Forelimb muscle (tissue), 1 donor: ENCODE results near the gene CORO2B. TPM values are rescaled to one million over a fixed set of nuclear protein-coding genes. Genes with fewer than 3 reads are reported as not detected.

Source experiments
- DNase-seq: peaks from one replicate; pipeline ENCODE4 v3.0.0-alpha.2; 2013; ENCODE audit warnings: low read depth
- polyA plus RNA-seq: library from polyadenylated mRNA; unstranded; fragments of 120-200 nt; gene quantifications from one replicate; pipeline ENCODE4 v1.2.1, GENCODE V29; 2013; ENCODE audit not compliant: insufficient read length

The CORO2B gene, protein sequence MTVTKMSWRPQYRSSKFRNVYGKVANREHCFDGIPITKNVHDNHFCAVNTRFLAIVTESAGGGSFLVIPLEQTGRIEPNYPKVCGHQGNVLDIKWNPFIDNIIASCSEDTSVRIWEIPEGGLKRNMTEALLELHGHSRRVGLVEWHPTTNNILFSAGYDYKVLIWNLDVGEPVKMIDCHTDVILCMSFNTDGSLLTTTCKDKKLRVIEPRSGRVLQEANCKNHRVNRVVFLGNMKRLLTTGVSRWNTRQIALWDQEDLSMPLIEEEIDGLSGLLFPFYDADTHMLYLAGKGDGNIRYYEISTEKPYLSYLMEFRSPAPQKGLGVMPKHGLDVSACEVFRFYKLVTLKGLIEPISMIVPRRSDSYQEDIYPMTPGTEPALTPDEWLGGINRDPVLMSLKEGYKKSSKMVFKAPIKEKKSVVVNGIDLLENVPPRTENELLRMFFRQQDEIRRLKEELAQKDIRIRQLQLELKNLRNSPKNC
- 4.4 TPM for polyA plus RNA-seq

DNA sequence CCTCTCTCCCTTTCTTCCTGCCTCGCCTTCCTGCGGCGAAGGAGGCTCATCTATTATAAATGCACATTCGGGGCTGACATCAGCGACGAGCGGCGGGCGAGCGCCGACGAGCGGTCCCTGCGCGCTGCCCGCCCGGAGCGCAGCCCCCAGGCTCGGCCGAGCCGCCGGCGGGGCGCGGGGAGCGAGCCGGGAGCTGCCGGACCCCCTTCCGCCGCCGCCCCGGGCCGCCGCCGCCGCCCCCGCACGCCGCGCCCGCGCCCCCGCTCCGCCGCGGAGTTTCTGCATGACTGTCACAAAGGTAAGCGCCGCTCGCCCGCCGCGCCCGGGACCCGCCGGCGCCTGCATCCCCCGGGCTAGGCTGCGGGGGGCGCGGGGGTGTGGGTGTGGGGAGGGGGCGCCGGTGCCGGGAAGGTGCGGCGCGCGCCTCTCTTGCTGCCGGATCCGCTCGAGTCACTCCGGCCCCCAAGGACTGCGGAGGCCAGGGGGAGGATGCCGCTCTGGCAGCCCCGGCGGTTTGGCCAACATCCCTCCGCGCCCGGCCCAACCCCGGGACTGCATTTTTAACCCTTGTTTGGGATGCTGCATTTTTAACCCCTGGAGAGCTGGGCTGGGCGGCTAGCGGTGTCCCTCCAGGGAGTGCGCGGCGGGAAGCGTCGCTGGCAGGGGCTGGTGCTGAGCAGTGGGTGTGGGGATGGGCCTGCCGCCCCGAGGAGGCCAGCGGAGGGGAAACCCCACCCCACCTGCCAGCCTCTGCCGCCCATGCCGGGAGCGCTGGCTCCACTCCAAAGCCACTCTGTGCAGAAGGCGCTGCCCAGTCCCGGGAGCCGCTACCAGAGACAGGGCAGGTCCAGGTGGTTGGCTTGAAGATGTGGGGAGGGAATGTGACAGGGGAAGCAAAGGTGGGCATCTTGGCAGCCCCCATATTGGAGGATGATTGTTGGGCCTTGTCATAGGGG lies at the start of gene CORO2B:
Gene CORO2B, plus strand, starts transcription at position 14 of the 956 bp plus-strand sequence. Its CDS starts 270 bp downstream, at position 284.
- DNase-seq: no peak

DNA sequence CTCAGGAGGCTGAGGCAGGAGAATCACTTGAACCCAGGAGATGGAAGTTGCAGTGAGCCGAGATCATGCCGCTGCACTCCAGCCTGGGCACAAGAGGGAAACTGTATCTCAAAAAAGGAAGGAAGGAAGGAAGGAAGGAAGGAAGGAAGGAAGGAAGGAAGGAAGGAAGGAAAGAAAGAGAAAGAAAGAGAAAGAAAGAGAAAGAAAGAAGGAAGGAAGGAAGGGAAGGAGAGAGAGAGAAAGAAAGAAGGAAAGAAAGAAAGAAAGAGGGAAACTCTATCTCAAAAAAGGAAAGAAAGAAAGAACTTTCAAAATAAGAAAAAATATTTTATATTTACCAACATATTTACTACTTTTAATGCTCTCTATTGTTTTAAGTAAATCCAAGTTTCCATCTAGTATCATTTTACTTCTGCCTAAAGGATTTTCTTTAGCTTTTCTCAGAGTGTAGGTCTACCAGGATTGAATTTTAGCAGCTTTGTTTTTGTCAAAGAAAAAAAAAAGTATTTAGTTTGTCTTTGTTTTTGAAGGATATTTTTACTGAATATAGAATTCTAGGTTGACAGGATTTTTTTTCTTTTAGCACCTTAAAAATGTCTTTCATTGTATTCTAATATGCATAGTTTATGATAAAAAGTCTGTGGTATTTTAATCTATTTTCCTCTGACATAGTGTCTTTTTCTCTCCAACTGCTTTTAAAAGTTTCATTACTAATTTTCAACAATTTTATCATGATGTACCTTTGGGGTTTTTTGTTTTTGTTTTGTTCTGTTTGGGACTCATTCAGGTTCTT lies 47.2 kb upstream of the CORO2B start:
- DNase-seq: no peak

- DNase-seq: no peak
These were observed 42.3 kb upstream of the CORO2B start for GRCh38 chr15:68536331-68537095.

GRCh38 chr15:68537097-68537496 lies 41.7 kb upstream of the CORO2B start:
- no peak for DNase-seq

- no peak for DNase-seq
These were observed 41.3 kb upstream of the CORO2B start for GRCh38 chr15:68537506-68537905.

GRCh38 chr15:68538311-68538710 lies 40.5 kb upstream of the CORO2B start:
- DNase-seq: no peak

GRCh38 chr15:68541743-68542142 lies 37.0 kb upstream of the CORO2B start:
- DNase-seq: no peak

DNA sequence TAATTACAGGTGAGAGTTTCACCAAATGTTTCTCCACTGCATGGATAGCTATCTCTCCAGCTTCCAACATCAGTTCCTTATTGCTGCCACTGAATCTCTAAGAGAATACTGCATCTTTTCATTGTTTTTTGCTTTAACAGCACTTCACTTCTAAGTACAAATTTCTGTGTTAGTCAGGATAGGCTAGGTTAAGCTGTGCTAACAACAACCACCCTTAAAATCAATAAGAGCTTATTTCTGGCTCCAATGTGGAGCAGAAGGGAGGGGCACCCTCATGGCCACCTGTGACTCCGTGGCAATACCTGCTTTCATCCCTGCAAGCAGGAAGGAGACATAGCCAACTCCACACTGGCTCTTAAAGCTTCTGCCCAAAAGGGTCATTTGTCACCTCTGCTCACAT lies 36.4 kb upstream of the CORO2B start:
- no peak for DNase-seq

DNA sequence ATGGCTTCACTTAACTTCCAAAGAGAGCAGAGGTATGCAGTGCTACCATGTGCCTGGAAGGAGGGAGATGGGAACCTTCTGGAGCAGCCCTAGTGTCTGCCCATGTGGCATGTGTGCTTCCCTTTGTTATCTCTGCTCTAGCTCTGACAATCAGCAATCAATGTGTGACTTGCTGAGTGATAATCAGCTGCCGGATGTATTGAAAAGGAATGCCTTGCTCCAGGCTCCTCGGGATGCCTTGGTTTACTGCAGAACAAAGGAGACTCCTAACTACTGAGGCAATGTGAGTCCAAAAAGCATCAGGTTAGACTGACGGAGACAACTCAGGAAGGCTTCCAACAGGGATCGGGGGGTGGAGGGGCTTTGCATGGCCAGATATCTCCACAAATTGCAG lies 36.0 kb upstream of the CORO2B start:
- DNase-seq: no peak

GRCh38 chr15:68543165-68544008 lies 35.4 kb upstream of the CORO2B start:
- no peak for DNase-seq

DNA sequence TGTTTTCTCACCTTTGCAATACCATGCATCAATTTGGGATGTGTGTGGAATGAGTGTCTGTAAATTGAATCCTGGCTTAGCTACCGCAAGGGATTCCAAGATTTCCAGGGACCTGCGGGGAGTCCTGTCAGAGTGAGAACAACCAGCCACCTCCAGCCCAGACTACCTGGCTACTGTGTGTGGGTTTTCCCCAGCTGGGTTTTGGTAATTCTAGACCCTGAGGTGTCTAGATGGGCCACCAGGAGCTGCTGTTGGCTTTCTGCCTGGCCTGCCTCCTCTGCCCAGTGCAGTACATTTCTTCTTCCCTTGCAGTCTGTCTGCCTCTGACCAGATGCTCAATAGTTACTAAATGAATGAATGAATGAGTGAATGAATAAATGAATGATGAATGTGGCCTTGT lies 32.5 kb upstream of the CORO2B start:
- no peak for DNase-seq

GRCh38 chr15:68548364-68548763 lies 30.4 kb upstream of the CORO2B start:
- no peak for DNase-seq

GRCh38 chr15:68550004-68550403 lies 28.8 kb upstream of the CORO2B start:
- no peak for DNase-seq

DNA sequence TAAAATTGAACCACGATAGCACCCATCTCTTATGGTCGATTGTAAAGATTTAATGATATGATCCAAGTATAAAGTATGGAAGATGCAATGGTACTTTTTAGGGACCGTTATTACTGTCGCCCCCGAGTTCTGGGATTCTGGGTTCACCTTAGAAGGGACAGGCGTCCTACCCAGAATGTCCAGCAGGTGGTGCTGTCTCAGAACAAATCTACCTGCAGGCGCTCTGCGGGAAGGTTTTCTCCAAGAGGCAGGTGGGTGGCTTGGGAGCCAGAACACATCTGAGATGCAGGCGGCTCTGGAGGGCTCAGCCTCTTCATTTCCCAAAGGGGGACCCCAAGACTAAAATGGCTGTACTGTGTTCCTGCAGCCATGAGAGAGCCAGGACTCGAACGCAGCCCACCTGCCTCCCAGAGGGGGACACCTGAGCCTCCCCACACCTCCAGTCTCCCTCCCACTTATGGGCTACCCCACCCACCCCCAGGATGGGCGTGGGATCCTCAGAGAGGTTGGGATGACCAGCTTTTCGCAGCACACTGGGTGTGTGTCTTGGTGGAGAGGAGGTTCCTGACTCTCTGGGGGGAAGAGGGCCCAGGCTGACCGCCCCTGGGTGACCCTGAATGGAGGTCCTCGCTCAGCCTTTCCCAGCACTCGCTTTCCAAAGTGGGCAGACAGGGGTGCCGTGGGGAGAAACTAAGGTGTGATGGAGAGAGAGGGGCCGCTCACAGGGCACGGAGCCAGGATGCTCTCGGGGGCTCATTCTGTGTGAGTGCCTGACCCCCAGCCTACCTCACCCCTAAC lies 28.1 kb upstream of the CORO2B start:
- no peak for DNase-seq

GRCh38 chr15:68551296-68551635 lies 27.5 kb upstream of the CORO2B start:
- no peak for DNase-seq

- DNase-seq: no peak
These were observed 26.4 kb upstream of the CORO2B start for GRCh38 chr15:68552344-68552743.

DNA sequence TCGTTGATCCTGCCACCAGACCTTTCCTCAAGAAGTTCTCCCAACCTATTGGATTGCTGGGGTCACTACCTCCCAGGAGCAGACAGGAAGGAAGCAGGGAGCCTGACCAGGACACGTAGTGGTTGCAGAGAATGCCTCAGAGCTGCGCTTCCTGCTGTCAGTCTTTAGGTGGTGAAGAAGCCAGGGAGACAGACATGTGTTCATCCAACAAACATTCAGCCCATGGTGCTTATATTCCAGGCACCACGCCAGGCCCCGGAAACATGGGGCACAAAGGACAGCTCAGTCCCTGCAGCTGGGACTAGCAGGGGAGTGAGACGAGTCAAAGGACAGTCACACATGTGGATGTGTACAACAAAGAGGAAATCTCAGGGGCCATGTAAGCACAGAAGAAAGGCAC lies 26.0 kb upstream of the CORO2B start:
- DNase-seq: no peak

- DNase-seq: no peak
These were observed 25.3 kb upstream of the CORO2B start for GRCh38 chr15:68553314-68553993.
